Mesendoderm (in vitro differentiated cells): ENCODE measurements around the gene TECTA.

Experiments used
- DNase-seq: peaks from one replicate; pipeline ENCODE4 v3.0.0; 2013
- H2AK5ac ChIP-seq: 2 replicates; pipeline ENCODE4 v1.6.1; 2013; ENCODE audit warnings: low read length, inconsistent platforms
- H2BK120ac ChIP-seq: 2 replicates; pipeline ENCODE4 v1.6.1; 2013; ENCODE audit warnings: low read depth, mild to moderate bottlenecking, low read length, moderate library complexity, mixed read lengths
- H2BK15ac ChIP-seq: replicated peaks from 2 replicates; pipeline ENCODE4 v1.6.1; 2013; ENCODE audit warnings: low read depth, mild to moderate bottlenecking, moderate library complexity
- H2BK5ac ChIP-seq: 2 replicates; pipeline ENCODE4 v1.6.1; 2013; ENCODE audit warnings: low read length, inconsistent platforms
- H3K18ac ChIP-seq: 2 replicates; pipeline ENCODE4 v1.6.1; 2013; ENCODE audit warnings: mild to moderate bottlenecking, low read length, mixed read lengths
- H3K23ac ChIP-seq: one replicate; pipeline ENCODE4 v1.6.1; 2013; ENCODE audit warnings: low read length
- H3K27ac ChIP-seq: 2 replicates; pipeline ENCODE4 v1.5.1; 2013; ENCODE audit warnings: low read depth, mild to moderate bottlenecking, inconsistent platforms, low read length, moderate library complexity
- H3K27me3 ChIP-seq: 2 replicates; pipeline ENCODE4 v1.6.1; 2013; ENCODE audit warnings: low read length, control low read depth, mild to moderate bottlenecking, inconsistent platforms; ENCODE audit not compliant: insufficient read depth, poor library complexity
- H3K36me3 ChIP-seq: 2 replicates; pipeline ENCODE4 v1.6.1; 2013; ENCODE audit warnings: low read length, inconsistent platforms; ENCODE audit not compliant: control insufficient read depth, insufficient read depth
- H3K4ac ChIP-seq: one replicate; pipeline ENCODE4 v1.6.1; 2013; ENCODE audit warnings: low read depth, mild to moderate bottlenecking, low read length, moderate library complexity
- H3K4me1 ChIP-seq: 2 replicates; pipeline ENCODE4 v1.6.1; 2013; ENCODE audit warnings: low read depth, low read length, inconsistent platforms; ENCODE audit not compliant: control insufficient read depth
- H3K4me2 ChIP-seq: 2 replicates; pipeline ENCODE4 v1.6.1; 2013; ENCODE audit warnings: low read length
- H3K4me3 ChIP-seq: 2 replicates; pipeline ENCODE4 v1.5.1; 2013; ENCODE audit warnings: mild to moderate bottlenecking, low read length
- H3K56ac ChIP-seq: one replicate; pipeline ENCODE4 v1.6.1; 2013; ENCODE audit warnings: low read length
- H3K79me1 ChIP-seq: 2 replicates; pipeline ENCODE4 v1.6.1; 2013; ENCODE audit warnings: low read length, inconsistent platforms
- H3K79me2 ChIP-seq: 2 replicates; pipeline ENCODE4 v1.6.1; 2013; ENCODE audit warnings: mild to moderate bottlenecking, low read length; ENCODE audit not compliant: control insufficient read depth, insufficient read depth
- H3K9ac ChIP-seq: 2 replicates; pipeline ENCODE4 v1.6.1; 2013; ENCODE audit warnings: low read length, inconsistent platforms
- H4K5ac ChIP-seq: one replicate; pipeline ENCODE4 v1.6.1; 2013; ENCODE audit warnings: low read length
- H4K8ac ChIP-seq: one replicate; pipeline ENCODE4 v1.6.1; 2013; ENCODE audit warnings: low read depth, mild to moderate bottlenecking, control low read depth, low read length, moderate library complexity
- WGBS: extraction: QIAGEN DNeasy Blood & Tissue Kit; methylation state at CpG from one replicate; pipeline ENCODE4 v1.1.7; 2013; ENCODE audit warnings: low lambda C conversion rate, missing lambda C conversion rate; ENCODE audit not compliant: insufficient coverage; ENCODE audit errors: extremely low coverage; 5-methylcytosine and 5-hydroxymethylcytosine counted together

The TECTA gene

GRCh38 chr11:121137005-121137404 lies 36.0 kb downstream of the TECTA start:
- Histone ChIP-seq H3K27ac (no peak overlapping the region), H3K56ac (no peak overlapping the region), H3K79me2 (no peaks in the 10 kb centered on the region), H3K9ac (no peak overlapping the region), H3K79me1 (no peaks in the 10 kb centered on the region), H3K4ac (no peak overlapping the region), H3K4me2 (no peak overlapping the region), H3K27me3 (no peaks in the 10 kb centered on the region), H4K8ac (no peak overlapping the region), H3K4me1 (peaks cover 2% of the 10 kb centered on the region), H3K4me3 (no peak overlapping the region), H3K23ac (no peak overlapping the region), H2BK15ac (no peak overlapping the region), H2BK5ac (no peak overlapping the region), H2BK120ac (no peak overlapping the region), H4K5ac (no peak overlapping the region), H3K18ac (no peak overlapping the region), H2AK5ac (no peak overlapping the region), H3K36me3 (no peaks in the 10 kb centered on the region)
- DNase-seq, result no peak
- WGBS, result no CpG with 5 or more reads among the region's 11 CpGs

- no peak overlapping the region for H3K4me3 ChIP-seq
- no peak overlapping the region for H3K4me2 ChIP-seq
- no peaks in the 10 kb centered on the region for H3K79me2 ChIP-seq
- no peak overlapping the region for H3K23ac ChIP-seq
- H2BK15ac ChIP-seq, result no peak overlapping the region
- no peaks in the 10 kb centered on the region for H3K36me3 ChIP-seq
- WGBS, result no CpG with 5 or more reads among the region's 5 CpGs
- no peak overlapping the region for H2BK5ac ChIP-seq
- no peak overlapping the region for H3K9ac ChIP-seq
- H4K8ac ChIP-seq, result no peak overlapping the region
- H3K27ac ChIP-seq, result no peak overlapping the region
- H4K5ac ChIP-seq, result no peak overlapping the region
- no peak overlapping the region for H3K56ac ChIP-seq
- peaks cover 2% of the 10 kb centered on the region for H3K4me1 ChIP-seq
- no peak overlapping the region for H3K18ac ChIP-seq
- H2BK120ac ChIP-seq, result no peak overlapping the region
- no peaks in the 10 kb centered on the region for H3K27me3 ChIP-seq
- no peaks in the 10 kb centered on the region for H3K79me1 ChIP-seq
- H3K4ac ChIP-seq, result no peak overlapping the region
- no peak for DNase-seq
- H2AK5ac ChIP-seq, result no peak overlapping the region
These were observed 37.2 kb downstream of the TECTA start for GRCh38 chr11:121138259-121138658.

GRCh38 chr11:121140369-121140768 lies 39.3 kb downstream of the TECTA start:
- WGBS, result no CpG with 5 or more reads among the region's 8 CpGs

GRCh38 chr11:121141066-121141465 lies 40.0 kb downstream of the TECTA start:
- Histone ChIP-seq H3K36me3 (no peaks in the 10 kb centered on the region), H2AK5ac (no peak overlapping the region), H3K79me2 (no peaks in the 10 kb centered on the region), H3K4me1 (no peaks in the 10 kb centered on the region), H3K27me3 (no peaks in the 10 kb centered on the region), H2BK120ac (no peak overlapping the region), H3K9ac (no peak overlapping the region), H3K4me2 (no peak overlapping the region), H3K27ac (no peak overlapping the region), H2BK15ac (no peak overlapping the region), H4K5ac (no peak overlapping the region), H3K79me1 (no peaks in the 10 kb centered on the region), H3K4me3 (no peak overlapping the region), H3K23ac (no peak overlapping the region), H4K8ac (no peak overlapping the region), H3K4ac (no peak overlapping the region), H3K56ac (no peak overlapping the region), H2BK5ac (no peak overlapping the region), H3K18ac (no peak overlapping the region)
- no CpG with 5 or more reads among the region's 1 CpG for WGBS
- DNase-seq, result no peak

More at GRCh38 chr11:121140369-121140768, 39.3 kb downstream of the TECTA start:
- Histone ChIP-seq H3K18ac (no peak overlapping the region), H4K5ac (no peak overlapping the region), H3K4me3 (no peak overlapping the region), H3K23ac (no peak overlapping the region), H2BK120ac (no peak overlapping the region), H3K27me3 (no peaks in the 10 kb centered on the region), H3K9ac (no peak overlapping the region), H2BK15ac (no peak overlapping the region), H3K4me1 (no peaks in the 10 kb centered on the region), H2AK5ac (no peak overlapping the region), H3K27ac (no peak overlapping the region), H3K79me2 (no peaks in the 10 kb centered on the region), H4K8ac (no peak overlapping the region), H3K56ac (no peak overlapping the region), H2BK5ac (no peak overlapping the region), H3K4ac (no peak overlapping the region), H3K36me3 (no peaks in the 10 kb centered on the region), H3K4me2 (no peak overlapping the region), H3K79me1 (no peaks in the 10 kb centered on the region)
- DNase-seq, result no peak

GRCh38 chr11:121143921-121144320 lies 42.9 kb downstream of the TECTA start:
- Histone ChIP-seq H4K5ac (no peak overlapping the region), H3K23ac (no peak overlapping the region), H3K9ac (no peak overlapping the region), H2BK15ac (no peak overlapping the region), H3K27ac (no peak overlapping the region), H3K27me3 (no peaks in the 10 kb centered on the region), H4K8ac (no peak overlapping the region), H3K4me2 (no peak overlapping the region), H3K4ac (no peak overlapping the region), H2BK120ac (no peak overlapping the region), H3K4me3 (no peak overlapping the region), H3K79me1 (no peaks in the 10 kb centered on the region), H2AK5ac (no peak overlapping the region), H3K18ac (no peak overlapping the region), H3K36me3 (no peaks in the 10 kb centered on the region), H3K4me1 (no peaks in the 10 kb centered on the region), H3K56ac (no peak overlapping the region), H3K79me2 (no peaks in the 10 kb centered on the region), H2BK5ac (no peak overlapping the region)
- no CpG with 5 or more reads among the region's 5 CpGs for WGBS
- DNase-seq, result peak; percentile 61

GRCh38 chr11:121144723-121145122 lies 43.7 kb downstream of the TECTA start:
- Histone ChIP-seq H3K4ac (no peak overlapping the region), H3K4me1 (no peaks in the 10 kb centered on the region), H3K27ac (no peak overlapping the region), H2BK120ac (no peak overlapping the region), H3K79me1 (no peaks in the 10 kb centered on the region), H2AK5ac (no peak overlapping the region), H2BK5ac (no peak overlapping the region), H3K18ac (no peak overlapping the region), H3K27me3 (no peaks in the 10 kb centered on the region), H3K79me2 (no peaks in the 10 kb centered on the region), H4K8ac (no peak overlapping the region), H3K4me3 (no peak overlapping the region), H3K9ac (no peak overlapping the region), H2BK15ac (no peak overlapping the region), H3K56ac (no peak overlapping the region), H4K5ac (no peak overlapping the region), H3K36me3 (no peaks in the 10 kb centered on the region), H3K23ac (no peak overlapping the region), H3K4me2 (no peak overlapping the region)
- DNase-seq, result no peak
- WGBS, result no CpG with 5 or more reads among the region's 5 CpGs
